Kidney (tissue), 14 donors: ENCODE results near the gene HEATR3. TPM values are rescaled to one million over a fixed set of nuclear protein-coding genes. Genes with fewer than 3 reads are reported as not detected.

ENCODE experiments used
- DNase-seq, 5 donors: peaks; one replicate each; pipeline ENCODE4 v3.0.0-alpha.2; 2013 to 2020
- FAIRE-seq: peaks from 2 replicates; lab custom pipeline; 2012; peaks lifted over from hg19 to GRCh38; lab: Jason Lieb, UNC
- H3K27ac ChIP-seq, 2 donors: one replicate each; pipeline ENCODE4 v1.7.0; 2013; ENCODE audit warnings: low read depth in 2 of 2, low read length in 2 of 2, inconsistent platforms in 1 of 2
- H3K27me3 ChIP-seq: one replicate; pipeline ENCODE4 v1.7.1; 2013; ENCODE audit warnings: low read length, inconsistent platforms; ENCODE audit not compliant: control insufficient read depth, insufficient read depth
- H3K36me3 ChIP-seq, 3 donors: one replicate each; pipeline versions ENCODE4 v1.7.0 to v1.7.1; 2013; ENCODE audit warnings: low read length in 3 of 3, control low read depth in 1 of 3, inconsistent platforms in 1 of 3; ENCODE audit not compliant: insufficient read depth in 3 of 3, control insufficient read depth in 2 of 3
- H3K4me1 ChIP-seq, 3 donors: one replicate each; pipeline versions ENCODE4 v1.7.0 to v1.7.1; 2013; ENCODE audit warnings: low read length in 3 of 3, inconsistent platforms in 1 of 3, low read depth in 1 of 3; ENCODE audit not compliant: control insufficient read depth in 2 of 3, insufficient read depth in 2 of 3
- H3K4me3 ChIP-seq, 3 donors: one replicate each; pipeline versions ENCODE4 v1.7.0 to v1.8.1; 2013; ENCODE audit warnings: low read length in 3 of 3, control low read depth in 1 of 3, inconsistent platforms in 1 of 3
- H3K9ac ChIP-seq, 3 donors: one replicate each; pipeline versions ENCODE4 v1.7.0 to v1.7.1; 2013; ENCODE audit warnings: low read length in 3 of 3, control low read depth in 1 of 3, inconsistent platforms in 1 of 3
- H3K9me3 ChIP-seq, 3 donors: one replicate each; pipeline versions ENCODE4 v1.7.0 to v1.7.1; 2013; ENCODE audit warnings: low read length in 3 of 3, control low read depth in 1 of 3, inconsistent platforms in 1 of 3; ENCODE audit not compliant: control insufficient read depth in 2 of 3, insufficient read depth in 1 of 3
- CTCF ChIP-seq: IDR thresholded peaks from 3 replicates; pipeline ENCODE4 v1.5.1; 2012; ENCODE audit warnings: mild to moderate bottlenecking, moderate library complexity, borderline replicate concordance; ENCODE audit not compliant: insufficient read depth; ENCODE audit errors: extremely low read depth
- intact Hi-C: fragments of 100-400 bp; cut with DNase I; formaldehyde crosslinking; loops from one replicate; pipeline ENCODE4 v1.11.1; 2022
- polyA plus RNA-seq: library from polyadenylated mRNA; stranded (reverse); fragments of 350-450 nt; fragmentation: Illumina TruSeq; extraction: RNeasy Lipid Tissue Mini Kit (QIAGEN cat#74804); gene quantifications from one replicate; pipeline ENCODE4 v1.2.3, GENCODE V29; 2014; ENCODE audit warnings: low read depth, low replicate concordance; ENCODE audit not compliant: insufficient read depth
- total RNA-seq: library from RNA; stranded (reverse); fragmentation: NEBNext Ultra II Directional; extraction: Animal tissue kit (Norgen Biotek cat#: 25700); gene quantifications from one replicate; pipeline ENCODE4 v1.2.1, GENCODE V29; 2021
- donor health status: control.
- donor health status: control.
- donor health status: control.
- donor health status: control.
- donor health status: control.
- donor health status: DM: yes; HTN: yes; CAD: no.
- donor health status: Normal renal cell carcinoma (clear cell type).

Gene HEATR3
- total and polyA plus RNA-seq, 2 donors from 2014 or later = 8.9 to 19.5 TPM

GRCh38 chr16:50072730-50073129 lies 7.0 kb downstream of the HEATR3 start:
- H3K9me3 ChIP-seq = no peaks in the 10 kb centered on the region
- no peak overlapping the region for H3K4me3 ChIP-seq
- intact Hi-C loops = no loop called here
- TF ChIP-seq CTCF = no peak
- H3K36me3 ChIP-seq = peaks cover 0 to 7% (median 5%) of the 10 kb centered on the region in 3 donors
- DNase-seq = no peak
- H3K27me3 ChIP-seq = no peaks in the 10 kb centered on the region
- H3K27ac ChIP-seq = no peak overlapping the region
- no peak for FAIRE-seq
- no peak overlapping the region for H3K9ac ChIP-seq
- peaks cover 0 to 4% (median 3%) of the 10 kb centered on the region in 3 donors for H3K4me1 ChIP-seq

- H3K27ac ChIP-seq = no peak overlapping the region
- no peak for FAIRE-seq
- H3K36me3 ChIP-seq = peaks cover 2 to 36% (median 15%) of the 10 kb centered on the region in 3 donors
- no peak overlapping the region for H3K9ac ChIP-seq
- H3K4me1 ChIP-seq = no peaks in the 10 kb centered on the region
- H3K4me3 ChIP-seq = no peak overlapping the region
- TF ChIP-seq CTCF = no peak
- H3K27me3 ChIP-seq = no peaks in the 10 kb centered on the region
- DNase-seq = no peak
- intact Hi-C loops = no loop called here
- no peaks in the 10 kb centered on the region for H3K9me3 ChIP-seq
These were observed 13.8 kb downstream of the HEATR3 start for GRCh38 chr16:50079397-50080140.

- Histone ChIP-seq H3K27me3 (no peaks in the 10 kb centered on the region), H3K27ac (no peak overlapping the region), H3K9ac (no peak overlapping the region), H3K4me3 (no peak overlapping the region), H3K4me1 (no peaks in the 10 kb centered on the region), H3K9me3 (no peaks in the 10 kb centered on the region), H3K36me3 (peaks cover 2 to 50% (median 20%) of the 10 kb centered on the region in 3 donors)
- no peak for TF ChIP-seq CTCF
- intact Hi-C loops = no loop called here
- DNase-seq (no peak), FAIRE-seq (no peak)
These were observed 15.8 kb downstream of the HEATR3 start for GRCh38 chr16:50081428-50082018.
